ENCODE results near the gene INPP5A. TPM values are rescaled to one million over a fixed set of nuclear protein-coding genes. Genes with fewer than 3 reads are reported as not detected.

The INPP5A gene
- total RNA-seq, 1 donor from 2014 or later = 41.0 TPM

DNA sequence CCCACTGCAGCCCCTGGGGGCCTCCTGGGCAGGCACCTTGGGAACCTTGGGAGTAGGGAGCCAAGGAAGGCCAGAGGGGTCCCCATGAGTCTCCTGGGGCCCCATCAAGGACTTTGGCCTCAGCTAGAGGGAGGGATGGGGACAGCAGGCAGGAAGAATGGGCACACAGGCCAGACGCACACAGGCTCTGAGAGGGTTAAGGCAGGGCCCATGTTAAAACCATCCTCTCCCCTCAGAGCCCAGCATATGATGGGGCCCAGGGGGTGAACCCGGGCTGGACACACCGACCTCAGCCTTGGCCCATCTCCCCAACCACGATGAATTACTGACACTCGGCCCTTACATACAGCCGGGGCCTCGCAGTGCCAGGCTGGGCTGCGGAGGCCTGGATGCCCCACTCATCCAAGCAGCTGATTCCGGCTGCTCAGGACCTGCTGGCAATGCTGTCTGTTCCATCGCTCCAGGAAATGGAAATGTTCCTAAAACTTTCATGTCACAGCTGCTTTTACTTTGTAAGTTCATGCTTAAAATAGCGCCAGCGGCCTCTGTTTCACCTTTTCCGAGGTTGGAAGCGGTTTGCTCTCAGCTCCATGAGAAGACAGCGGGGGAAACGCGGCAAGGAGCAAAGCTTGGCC is 17.3 kb upstream of the INPP5A start:
- no peaks in the 10 kb centered on the region for H3K27me3 Mint-ChIP-seq (ENCODE audit: low read depth)
- no peaks in the 10 kb centered on the region for H3K36me3 Mint-ChIP-seq
- H3K27ac Mint-ChIP-seq = peak overlapping the region; percentile 96
- no peaks in the 10 kb centered on the region for H3K9me3 Mint-ChIP-seq
- DNase-seq (ENCODE audit: low spot score in 2 of 2, unreplicated experiment in 2 of 2) = no peak
- H3K4me1 Mint-ChIP-seq = peaks cover 52% of the 10 kb centered on the region
- TF ChIP-seq, protein P1, sequence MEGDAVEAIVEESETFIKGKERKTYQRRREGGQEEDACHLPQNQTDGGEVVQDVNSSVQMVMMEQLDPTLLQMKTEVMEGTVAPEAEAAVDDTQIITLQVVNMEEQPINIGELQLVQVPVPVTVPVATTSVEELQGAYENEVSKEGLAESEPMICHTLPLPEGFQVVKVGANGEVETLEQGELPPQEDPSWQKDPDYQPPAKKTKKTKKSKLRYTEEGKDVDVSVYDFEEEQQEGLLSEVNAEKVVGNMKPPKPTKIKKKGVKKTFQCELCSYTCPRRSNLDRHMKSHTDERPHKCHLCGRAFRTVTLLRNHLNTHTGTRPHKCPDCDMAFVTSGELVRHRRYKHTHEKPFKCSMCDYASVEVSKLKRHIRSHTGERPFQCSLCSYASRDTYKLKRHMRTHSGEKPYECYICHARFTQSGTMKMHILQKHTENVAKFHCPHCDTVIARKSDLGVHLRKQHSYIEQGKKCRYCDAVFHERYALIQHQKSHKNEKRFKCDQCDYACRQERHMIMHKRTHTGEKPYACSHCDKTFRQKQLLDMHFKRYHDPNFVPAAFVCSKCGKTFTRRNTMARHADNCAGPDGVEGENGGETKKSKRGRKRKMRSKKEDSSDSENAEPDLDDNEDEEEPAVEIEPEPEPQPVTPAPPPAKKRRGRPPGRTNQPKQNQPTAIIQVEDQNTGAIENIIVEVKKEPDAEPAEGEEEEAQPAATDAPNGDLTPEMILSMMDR (IDR thresholded peaks at IDR 0.05; ENCODE audit: unreplicated experiment) = no peak
- peak overlapping the region; percentile 31 for H3K4me3 Mint-ChIP-seq

DNA sequence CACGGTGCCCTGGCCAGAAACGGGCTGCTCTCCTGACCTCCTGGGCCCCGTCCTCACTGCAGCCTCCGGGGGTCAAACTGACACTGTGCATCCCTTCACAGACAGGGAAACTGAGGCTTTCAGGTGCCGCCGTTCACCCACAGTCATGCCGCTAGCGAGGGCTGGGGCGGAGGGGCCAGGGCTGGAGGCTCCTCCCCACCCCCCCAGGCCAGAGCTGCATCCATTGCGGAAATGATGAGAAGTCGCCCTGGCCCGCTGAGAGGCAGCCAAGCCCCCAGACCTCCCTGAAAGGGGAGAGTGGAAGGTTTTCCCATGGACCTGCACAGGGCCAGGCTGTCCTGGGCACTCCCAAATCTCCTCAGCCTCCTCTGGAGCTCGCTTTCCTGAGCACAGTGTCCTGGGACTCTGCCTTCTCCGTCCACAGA is 16.5 kb upstream of the INPP5A start:
- H3K9me3 Mint-ChIP-seq = no peaks in the 10 kb centered on the region
- TF ChIP-seq, protein P1 (IDR thresholded peaks at IDR 0.05; ENCODE audit: unreplicated experiment) = no peak
- no peaks in the 10 kb centered on the region for H3K27me3 Mint-ChIP-seq (ENCODE audit: low read depth)
- peaks cover 45% of the 10 kb centered on the region for H3K4me1 Mint-ChIP-seq
- peak overlapping the region; percentile 96 for H3K27ac Mint-ChIP-seq
- H3K36me3 Mint-ChIP-seq = no peaks in the 10 kb centered on the region
- DNase-seq (ENCODE audit: low spot score in 2 of 2, unreplicated experiment in 2 of 2) = no peak
- H3K4me3 Mint-ChIP-seq = no peak overlapping the region

DNA sequence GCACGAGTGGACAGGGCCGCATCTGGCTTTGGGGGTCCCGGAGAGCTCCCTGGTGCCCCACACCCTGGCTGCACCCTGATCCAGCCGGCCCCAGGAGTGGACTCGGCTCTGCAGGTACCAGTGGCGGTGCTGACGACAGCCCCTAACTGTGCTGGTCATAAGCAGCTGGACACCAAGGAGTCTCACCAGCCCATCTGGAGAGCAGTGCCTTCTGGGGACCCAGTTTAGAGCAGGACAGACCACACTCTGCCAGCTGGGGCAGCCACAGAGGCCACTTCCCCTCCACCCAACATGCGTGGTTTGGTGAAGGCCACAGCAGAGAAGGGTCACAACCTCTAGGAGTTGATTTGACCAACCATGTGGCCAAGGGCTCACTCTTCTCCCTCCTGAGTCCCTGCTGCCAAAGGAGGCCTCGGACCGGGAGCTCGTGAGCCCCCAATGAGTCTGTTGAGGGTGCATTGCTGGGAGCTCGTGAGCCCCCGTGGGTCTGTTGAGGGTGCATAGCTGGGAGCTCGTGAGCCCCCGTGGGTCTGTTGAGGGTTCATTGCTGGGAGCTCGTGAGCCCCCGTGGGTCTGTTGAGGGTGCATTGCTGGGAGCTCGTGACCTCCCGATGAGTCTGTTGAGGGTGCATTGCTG is 16.0 kb upstream of the INPP5A start:
- Mint-ChIP-seq H3K27ac (peak overlapping the region; percentile 47), H3K27me3 (ENCODE audit: low read depth) (no peaks in the 10 kb centered on the region), H3K4me3 (no peak overlapping the region), H3K9me3 (no peaks in the 10 kb centered on the region), H3K4me1 (peaks cover 39% of the 10 kb centered on the region), H3K36me3 (no peaks in the 10 kb centered on the region)
- TF ChIP-seq, protein P1 (IDR thresholded peaks at IDR 0.05; ENCODE audit: unreplicated experiment) = no peak
- DNase-seq (ENCODE audit: low spot score in 2 of 2, unreplicated experiment in 2 of 2) = no peak

DNA sequence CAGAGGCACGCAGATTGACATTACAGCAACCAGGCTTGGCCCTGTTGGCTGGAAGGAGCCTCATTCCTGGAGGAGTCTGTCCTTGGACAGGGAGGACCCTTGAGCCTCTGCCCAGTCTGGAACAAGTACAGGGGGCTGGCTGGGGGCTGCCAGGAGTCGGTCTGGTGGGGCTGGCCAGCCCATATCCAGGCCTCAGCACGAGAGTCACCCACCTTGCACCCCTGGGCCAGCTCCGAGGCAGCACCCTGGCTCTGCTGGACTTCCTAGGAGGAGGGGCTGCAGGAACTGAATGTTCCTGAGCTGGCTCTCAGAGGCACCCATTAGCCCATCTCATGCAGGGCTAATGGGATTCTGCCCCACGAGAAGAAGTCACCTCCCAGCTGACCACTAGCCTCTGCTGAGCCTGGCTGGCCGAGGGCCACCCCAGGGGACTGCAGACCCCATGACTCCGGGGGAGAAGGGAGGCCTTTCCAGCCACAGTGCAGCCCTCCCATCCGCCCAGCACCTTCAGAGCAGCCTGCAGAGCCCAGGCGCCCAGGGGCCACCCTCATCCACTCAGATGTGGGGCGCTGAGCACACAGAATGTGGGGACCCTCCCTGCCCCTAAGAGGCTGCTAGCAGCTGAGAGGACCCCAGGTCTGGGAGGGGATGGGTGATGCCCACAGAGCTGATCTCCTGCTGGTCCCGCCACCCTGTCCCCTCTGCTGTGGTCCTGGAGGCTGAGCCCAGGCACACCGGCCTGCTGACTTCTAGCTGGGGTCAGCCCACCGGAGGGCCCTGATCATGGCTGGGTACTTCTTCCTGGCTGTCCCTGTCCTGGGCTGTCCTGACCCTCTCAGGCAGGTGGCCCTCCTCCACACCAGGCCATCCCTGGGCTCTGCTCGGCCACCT is 14.8 kb upstream of the INPP5A start:
- no peak overlapping the region for H3K4me3 Mint-ChIP-seq
- H3K27me3 Mint-ChIP-seq (ENCODE audit: low read depth) = no peaks in the 10 kb centered on the region
- TF ChIP-seq, protein P1 (IDR thresholded peaks at IDR 0.05; ENCODE audit: unreplicated experiment) = no peak
- no peaks in the 10 kb centered on the region for H3K36me3 Mint-ChIP-seq
- no peaks in the 10 kb centered on the region for H3K9me3 Mint-ChIP-seq
- peaks cover 32% of the 10 kb centered on the region for H3K4me1 Mint-ChIP-seq
- no peak for DNase-seq (ENCODE audit: low spot score in 2 of 2, unreplicated experiment in 2 of 2)
- peak overlapping the region; percentile 69 for H3K27ac Mint-ChIP-seq

DNA sequence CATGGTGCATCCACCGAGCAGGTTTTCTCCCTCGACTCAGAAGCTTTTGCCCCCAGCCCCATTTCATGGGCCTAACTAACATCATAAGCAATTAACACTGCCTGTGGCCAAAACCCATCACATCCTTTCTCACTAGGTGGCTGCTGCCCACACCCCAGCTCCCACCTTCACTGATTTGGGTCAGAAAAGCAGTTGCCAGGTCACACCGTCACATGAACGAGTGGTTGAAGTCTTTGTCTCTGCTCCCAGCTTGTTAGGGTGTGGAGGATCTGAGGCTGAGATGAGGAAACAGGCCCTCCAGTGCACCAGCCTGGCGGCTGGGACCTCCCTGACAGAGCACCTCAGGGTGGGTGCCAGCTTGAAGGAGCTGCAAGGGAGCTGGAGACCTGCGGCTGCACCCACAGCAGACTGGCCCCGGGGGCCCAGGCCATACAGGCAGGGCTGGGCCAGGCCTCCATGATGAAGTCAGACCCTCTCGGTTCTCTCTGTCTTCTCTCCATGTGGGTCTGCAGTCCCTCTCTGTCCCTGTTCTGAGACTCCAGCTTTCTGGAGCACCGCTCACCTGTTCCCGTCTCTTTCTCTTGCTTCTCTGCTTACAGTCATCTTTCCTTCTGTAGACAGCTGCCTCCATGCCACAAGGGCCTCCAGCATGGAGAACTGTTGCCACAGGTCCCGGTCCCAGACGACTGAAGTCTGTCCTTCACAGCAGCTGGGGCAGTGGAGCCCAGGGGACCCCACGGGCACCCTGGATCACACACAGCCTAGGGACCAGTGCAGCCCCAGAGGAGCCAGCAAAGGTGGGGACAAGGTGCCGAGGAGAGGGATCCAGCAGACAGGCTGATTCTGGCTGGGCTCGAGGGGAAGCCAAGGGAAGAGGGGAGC is 13.8 kb upstream of the INPP5A start:
- H3K27ac Mint-ChIP-seq = no peak overlapping the region
- H3K27me3 Mint-ChIP-seq (ENCODE audit: low read depth) = no peaks in the 10 kb centered on the region
- no peak overlapping the region for H3K4me3 Mint-ChIP-seq
- no peak for DNase-seq (ENCODE audit: low spot score in 2 of 2, unreplicated experiment in 2 of 2)
- H3K4me1 Mint-ChIP-seq = peaks cover 25% of the 10 kb centered on the region
- peaks cover 3% of the 10 kb centered on the region for H3K36me3 Mint-ChIP-seq
- H3K9me3 Mint-ChIP-seq = peaks cover 4% of the 10 kb centered on the region
- TF ChIP-seq, protein P1 (IDR thresholded peaks at IDR 0.05; ENCODE audit: unreplicated experiment) = no peak

Measured in mesothelial cell of epicardium (in vitro differentiated cells).